ENCODE data around the gene ARF5.

DNA sequence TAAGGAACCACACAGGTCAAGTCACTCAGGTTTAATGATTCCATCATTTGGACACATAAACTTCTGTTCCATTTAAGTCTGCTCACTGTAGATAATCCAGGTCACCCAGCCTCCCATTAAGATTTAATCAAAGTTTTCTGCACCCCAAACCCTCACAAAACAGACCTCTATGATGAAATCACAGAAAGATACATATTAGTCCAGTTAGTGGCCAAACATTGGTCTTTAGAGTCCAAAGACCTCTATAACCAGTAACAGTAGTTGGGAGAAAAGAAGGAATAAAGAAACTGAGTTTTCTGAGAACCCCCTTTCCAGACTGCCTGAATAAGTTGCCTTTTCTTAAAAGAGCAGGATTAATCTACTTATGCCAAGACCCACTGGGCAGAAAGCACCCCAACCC lies 7.6 kb upstream of the ARF5 start:
- TF ChIP-seq, protein P1, sequence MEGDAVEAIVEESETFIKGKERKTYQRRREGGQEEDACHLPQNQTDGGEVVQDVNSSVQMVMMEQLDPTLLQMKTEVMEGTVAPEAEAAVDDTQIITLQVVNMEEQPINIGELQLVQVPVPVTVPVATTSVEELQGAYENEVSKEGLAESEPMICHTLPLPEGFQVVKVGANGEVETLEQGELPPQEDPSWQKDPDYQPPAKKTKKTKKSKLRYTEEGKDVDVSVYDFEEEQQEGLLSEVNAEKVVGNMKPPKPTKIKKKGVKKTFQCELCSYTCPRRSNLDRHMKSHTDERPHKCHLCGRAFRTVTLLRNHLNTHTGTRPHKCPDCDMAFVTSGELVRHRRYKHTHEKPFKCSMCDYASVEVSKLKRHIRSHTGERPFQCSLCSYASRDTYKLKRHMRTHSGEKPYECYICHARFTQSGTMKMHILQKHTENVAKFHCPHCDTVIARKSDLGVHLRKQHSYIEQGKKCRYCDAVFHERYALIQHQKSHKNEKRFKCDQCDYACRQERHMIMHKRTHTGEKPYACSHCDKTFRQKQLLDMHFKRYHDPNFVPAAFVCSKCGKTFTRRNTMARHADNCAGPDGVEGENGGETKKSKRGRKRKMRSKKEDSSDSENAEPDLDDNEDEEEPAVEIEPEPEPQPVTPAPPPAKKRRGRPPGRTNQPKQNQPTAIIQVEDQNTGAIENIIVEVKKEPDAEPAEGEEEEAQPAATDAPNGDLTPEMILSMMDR (IDR thresholded peaks at IDR 0.05): no peak
- no peak for TF ChIP-seq POLR2A (IDR thresholded peaks at IDR 0.05)
